ENCODE data around the gene ABCD3. TPM values are rescaled to one million over a fixed set of nuclear protein-coding genes. Genes with fewer than 3 reads are reported as not detected.
A peak's percentile ranks its signal among the peaks of the same experiment; 100 is the strongest.

Gene ABCD3
- total RNA-seq, 1 donor = 35.2 TPM

DNA sequence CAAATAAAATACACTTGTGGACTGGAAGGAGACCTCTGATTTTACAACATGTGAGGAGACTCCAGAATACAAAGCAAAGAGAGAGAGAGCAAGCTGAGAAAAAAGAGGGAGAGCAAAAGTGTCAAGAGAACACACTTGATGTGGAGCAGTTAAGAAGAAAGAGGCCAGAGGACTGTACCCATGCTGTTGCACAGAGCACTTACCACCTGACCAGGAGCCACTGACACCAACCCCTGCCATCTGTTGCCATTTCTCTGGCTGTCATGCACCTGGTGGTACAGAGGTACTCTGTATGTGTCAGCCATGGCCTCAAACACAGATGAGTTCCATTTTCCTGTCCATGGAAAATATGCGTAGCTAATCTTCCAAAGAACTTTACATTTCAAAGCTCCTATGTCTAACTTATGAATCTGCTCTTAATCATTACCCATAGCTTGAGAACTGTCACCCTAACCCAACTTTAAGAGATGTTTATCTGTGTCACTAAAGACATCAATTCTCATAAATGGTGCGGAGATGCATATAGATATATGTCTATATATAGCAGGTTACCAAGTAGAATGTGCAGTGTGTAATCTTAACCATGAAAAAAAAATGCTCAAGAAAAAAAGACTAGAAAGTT, 32.8 kb upstream of the ABCD3 start:
- TF ChIP-seq, protein P1, sequence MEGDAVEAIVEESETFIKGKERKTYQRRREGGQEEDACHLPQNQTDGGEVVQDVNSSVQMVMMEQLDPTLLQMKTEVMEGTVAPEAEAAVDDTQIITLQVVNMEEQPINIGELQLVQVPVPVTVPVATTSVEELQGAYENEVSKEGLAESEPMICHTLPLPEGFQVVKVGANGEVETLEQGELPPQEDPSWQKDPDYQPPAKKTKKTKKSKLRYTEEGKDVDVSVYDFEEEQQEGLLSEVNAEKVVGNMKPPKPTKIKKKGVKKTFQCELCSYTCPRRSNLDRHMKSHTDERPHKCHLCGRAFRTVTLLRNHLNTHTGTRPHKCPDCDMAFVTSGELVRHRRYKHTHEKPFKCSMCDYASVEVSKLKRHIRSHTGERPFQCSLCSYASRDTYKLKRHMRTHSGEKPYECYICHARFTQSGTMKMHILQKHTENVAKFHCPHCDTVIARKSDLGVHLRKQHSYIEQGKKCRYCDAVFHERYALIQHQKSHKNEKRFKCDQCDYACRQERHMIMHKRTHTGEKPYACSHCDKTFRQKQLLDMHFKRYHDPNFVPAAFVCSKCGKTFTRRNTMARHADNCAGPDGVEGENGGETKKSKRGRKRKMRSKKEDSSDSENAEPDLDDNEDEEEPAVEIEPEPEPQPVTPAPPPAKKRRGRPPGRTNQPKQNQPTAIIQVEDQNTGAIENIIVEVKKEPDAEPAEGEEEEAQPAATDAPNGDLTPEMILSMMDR (IDR thresholded peaks at IDR 0.05; ENCODE audit: insufficient read depth, low read length) = no peak
- no peak for DNase-seq (ENCODE audit: low read depth)
- no peak overlapping the region for H3K4me3 ChIP-seq (ENCODE audit: low read depth, low read length)

DNA sequence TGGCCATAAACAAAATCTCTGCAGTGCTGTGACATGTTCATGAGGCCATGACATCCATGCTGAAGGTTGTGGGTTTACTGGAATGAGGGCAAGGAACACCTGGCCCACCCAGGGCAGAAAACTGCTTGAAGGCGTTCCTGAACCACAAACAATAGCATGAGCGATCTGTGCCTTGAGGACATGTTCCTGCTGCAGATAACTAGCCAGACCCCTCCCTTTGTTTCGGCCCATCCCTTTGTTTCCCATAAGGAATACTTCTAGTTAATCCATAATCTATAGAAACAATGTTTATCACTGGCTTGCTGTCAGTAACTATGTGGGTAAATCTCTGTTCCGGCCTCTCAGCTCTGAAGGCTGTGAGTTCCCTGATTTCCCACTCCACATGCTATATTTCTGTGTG, 28.9 kb upstream of the ABCD3 start:
- no peak overlapping the region for H3K4me3 ChIP-seq (ENCODE audit: low read depth, low read length)
- DNase-seq (ENCODE audit: low read depth) = no peak
- TF ChIP-seq, protein P1 (IDR thresholded peaks at IDR 0.05; ENCODE audit: insufficient read depth, low read length) = no peak

DNA sequence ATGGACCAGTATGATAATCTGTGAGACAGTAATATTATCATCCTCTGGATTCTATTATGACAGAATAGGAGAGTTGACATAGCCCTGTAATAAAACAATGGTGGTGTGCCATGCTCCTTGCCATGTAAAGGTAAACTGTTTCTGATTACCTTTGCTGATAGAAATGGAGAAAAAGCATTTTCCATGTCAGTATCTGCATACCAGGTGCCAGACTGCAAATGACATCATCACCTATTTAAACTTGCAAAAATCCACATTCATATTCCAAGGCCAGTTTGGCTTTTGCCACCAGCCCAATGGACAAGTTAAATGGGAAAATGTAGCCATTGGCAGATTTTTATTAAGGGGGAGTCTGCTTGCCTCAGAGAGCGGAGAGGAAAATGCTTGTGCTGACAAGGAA, 23.9 kb upstream of the ABCD3 start:
- no peak for DNase-seq (ENCODE audit: low read depth)
- TF ChIP-seq, protein P1 (IDR thresholded peaks at IDR 0.05; ENCODE audit: insufficient read depth, low read length) = no peak
- H3K4me3 ChIP-seq (ENCODE audit: low read depth, low read length) = no peak overlapping the region

DNA sequence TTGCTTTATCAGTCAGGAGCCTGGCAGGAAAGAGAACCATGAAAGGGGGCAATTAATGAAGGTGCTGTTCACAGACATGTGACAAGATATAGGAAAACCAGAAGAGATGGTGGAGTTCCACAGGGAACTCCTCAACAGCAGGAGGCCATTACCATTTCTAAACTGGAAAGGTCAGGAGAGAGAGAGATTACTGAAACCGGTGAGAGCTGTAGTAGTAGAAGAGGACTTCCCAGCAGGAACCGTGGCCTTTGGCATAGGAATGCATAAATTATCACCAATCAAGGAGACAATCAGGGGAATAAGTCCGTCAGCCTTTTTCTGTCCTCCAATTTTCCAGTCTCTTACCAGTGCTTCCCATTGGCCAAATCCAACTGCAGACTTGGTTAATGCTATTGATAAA, 23.0 kb upstream of the ABCD3 start:
- TF ChIP-seq, protein P1 (IDR thresholded peaks at IDR 0.05; ENCODE audit: insufficient read depth, low read length) = no peak
- H3K4me3 ChIP-seq (ENCODE audit: low read depth, low read length) = no peak overlapping the region
- DNase-seq (ENCODE audit: low read depth) = no peak

DNA sequence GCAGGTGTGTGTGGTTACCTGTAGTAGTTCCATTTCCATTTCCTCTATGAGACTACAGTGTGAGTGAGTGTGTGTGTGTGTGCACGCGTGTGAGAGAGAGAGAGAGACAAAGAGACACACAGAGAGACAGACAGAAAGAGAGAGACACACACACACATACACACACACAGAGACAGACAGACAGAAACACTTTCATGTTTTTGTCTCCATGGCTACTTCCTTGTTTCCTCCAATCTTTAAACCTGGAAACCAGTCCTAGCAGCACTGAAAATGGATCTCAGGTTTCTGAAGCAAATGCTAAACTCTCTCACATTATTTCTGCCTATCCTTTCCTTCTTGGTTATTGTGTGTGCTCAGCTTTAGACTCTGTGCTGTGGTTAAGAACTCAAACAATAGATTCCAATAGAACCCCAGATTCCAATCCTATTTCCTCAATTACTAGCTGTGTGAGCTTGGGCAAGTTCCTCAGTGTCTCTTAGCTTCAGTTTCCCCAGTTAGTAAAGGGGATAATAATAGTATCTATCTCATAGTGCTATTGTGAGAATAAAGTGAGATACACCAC, 22.4 kb upstream of the ABCD3 start:
- no peak overlapping the region for H3K4me3 ChIP-seq (ENCODE audit: low read depth, low read length)
- no peak for DNase-seq (ENCODE audit: low read depth)
- TF ChIP-seq, protein P1 (IDR thresholded peaks at IDR 0.05; ENCODE audit: insufficient read depth, low read length) = no peak

DNA sequence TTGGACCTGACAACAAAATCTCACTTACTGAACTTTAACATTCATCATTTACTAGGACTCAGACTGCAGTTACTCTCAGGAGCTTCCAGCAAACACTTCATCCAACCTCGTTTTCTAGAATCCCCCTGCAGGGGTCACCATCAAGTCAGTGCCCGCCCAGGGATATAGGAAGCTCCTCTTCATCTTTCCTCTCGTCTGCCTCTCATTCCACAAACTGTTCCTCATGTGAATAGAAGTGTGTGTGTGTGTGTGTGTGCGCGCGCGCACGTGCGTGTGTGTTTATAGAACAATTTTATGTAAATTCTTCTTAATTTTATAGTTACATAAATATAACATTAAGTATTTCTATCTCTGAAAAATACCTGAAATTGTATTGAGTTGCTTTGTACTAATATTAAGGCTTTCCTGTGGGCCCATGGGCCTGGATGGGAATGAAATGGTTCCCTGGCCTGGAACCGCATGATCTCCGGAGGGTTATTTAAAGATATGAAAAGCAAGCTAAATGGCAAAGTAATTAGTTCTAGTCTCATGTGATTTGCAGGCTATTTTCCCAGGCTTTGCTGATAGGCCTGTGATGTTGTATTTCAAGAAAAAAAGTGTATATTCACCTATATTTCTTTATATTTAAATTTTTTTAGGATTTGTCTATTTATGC, 21.7 kb upstream of the ABCD3 start:
- peak; percentile 18 for DNase-seq (ENCODE audit: low read depth)
- TF ChIP-seq, protein P1 (IDR thresholded peaks at IDR 0.05; ENCODE audit: insufficient read depth, low read length) = peak; percentile 15
- H3K4me3 ChIP-seq (ENCODE audit: low read depth, low read length) = no peak overlapping the region

All from fibroblast of the aortic adventitia (primary cell).